HG02610 (cell line): ENCODE measurements around the gene MSMB.
"Not testable (repeated sequence)": the region's sequence is repeated elsewhere in the genome, so short reads cannot be mapped to it uniquely, and the experiment has no call there.

Source experiments
- ATAC-seq: cut with Tn5 transposase; IDR thresholded peaks from one replicate; pipeline ENCODE4 v1.9.1; 2021; ENCODE audit warnings: mild to moderate bottlenecking, moderate library complexity; ENCODE audit not compliant: unreplicated experiment

The MSMB gene

DNA sequence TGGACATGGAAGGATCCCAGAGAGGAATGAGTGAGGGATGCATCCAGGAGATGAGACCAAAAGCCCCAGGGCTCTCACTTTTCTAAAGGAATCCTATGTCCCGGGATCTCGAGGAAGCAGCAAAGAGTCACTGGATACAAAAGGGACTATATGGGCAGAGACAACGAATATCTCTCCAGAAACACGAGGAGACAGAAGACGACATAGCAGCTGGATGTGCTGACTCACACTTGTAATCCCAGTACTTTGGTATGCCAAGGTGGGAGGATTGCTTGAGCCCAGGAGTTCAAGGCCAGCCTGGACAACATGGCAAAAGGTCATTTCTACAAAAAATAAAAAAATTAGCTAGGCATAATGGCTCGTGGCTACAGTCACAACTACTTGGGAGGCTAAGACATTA, 24.7 kb upstream of the MSMB start:
- ATAC-seq, result no peak

DNA sequence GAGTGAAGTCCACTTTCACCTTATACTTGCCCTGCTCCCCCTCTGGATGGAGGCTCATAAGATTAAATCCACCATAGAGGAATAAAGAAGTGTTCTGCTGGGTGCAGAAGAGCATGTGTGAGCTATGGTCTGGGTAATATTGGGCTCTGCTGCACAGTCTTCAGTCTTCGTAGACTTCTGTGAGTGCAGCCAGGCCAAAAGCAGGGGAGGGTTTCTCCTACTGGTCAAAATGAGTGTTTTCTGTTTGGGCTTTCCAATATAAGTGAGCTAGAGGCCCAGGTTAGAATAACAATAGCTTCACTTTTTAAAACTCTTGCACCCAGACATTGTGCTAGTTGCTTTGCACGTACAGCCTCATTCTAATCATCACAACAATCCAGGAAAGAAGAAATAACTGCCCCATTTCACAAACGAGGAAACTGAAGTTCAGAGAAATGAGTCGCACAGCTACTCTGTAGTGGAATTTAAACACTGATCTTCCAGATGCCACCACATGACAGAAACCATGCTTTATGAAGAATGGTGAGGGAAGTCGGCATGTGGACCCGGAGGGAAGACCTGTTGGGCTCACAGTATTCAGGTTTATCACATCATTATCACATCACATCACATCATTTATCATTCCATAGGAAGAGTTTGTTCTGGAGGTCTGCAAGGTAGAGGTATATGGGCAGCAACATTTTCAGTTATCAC, 23.8 kb upstream of the MSMB start:
- ATAC-seq, result no peak

DNA sequence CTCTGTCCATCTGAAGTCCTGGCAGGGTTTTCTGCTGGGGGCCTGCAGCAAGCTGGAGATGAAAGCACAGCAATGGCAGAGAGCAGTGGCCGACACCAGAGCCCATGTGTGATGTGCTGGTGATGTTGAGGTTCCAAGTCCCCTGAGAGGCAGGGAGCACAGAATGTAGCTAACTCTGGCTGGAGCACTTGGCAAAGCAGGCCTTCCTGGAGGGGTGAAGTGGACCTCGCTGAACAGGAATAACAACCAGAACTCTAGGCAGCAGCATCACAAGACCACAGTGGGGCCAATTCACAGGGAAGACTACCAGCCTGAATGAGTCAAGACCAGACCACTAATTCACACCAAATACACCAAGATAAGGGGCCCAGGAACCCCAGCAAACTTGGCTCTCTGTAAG, 22.8 kb upstream of the MSMB start:
- no peak for ATAC-seq

DNA sequence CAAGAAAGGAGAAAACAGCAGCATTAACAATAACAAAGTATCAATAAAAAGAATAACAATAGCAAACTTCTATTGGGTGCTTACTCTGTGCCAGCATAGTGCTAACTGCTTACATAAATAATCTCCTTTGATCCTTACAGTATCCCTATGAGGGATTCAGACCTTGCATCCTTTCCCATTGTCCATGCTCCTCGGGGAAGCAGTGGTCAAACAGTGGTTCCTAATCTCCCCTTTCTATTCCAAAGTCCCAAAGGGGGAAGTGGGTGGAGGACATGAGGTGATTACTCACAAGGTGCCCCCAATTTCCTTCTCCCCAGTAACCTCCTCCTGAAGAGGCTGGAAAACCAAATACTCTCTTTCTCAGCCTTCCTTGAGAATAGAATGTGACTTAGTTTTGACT, 22.0 kb upstream of the MSMB start:
- ATAC-seq, result no peak

DNA sequence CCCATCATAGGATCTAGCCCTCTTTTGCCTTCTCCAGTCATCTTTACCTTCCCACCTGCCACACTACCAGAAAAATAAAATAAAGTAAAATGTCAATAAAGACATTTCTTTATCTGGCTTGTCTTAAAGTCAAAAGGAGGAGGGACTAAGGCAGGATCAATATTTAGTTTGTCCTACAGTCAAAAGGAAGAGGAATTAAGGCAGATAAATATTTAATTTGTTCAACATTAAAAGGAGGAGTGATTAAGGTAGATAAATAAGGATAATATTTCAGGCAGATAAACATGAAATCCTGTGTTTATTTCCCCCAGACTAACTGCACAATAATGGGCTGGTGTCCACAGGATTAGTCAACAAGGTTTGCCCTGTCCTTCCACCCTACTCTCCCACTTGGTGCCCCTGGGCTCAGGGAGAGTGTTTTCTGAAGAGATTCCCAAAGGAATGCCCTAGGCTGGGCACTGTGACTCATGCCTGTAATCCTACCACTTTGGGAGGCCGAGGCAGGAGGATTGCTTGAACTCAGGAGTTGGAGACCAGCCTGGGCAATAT, 18.3 kb upstream of the MSMB start:
- no peak for ATAC-seq

DNA sequence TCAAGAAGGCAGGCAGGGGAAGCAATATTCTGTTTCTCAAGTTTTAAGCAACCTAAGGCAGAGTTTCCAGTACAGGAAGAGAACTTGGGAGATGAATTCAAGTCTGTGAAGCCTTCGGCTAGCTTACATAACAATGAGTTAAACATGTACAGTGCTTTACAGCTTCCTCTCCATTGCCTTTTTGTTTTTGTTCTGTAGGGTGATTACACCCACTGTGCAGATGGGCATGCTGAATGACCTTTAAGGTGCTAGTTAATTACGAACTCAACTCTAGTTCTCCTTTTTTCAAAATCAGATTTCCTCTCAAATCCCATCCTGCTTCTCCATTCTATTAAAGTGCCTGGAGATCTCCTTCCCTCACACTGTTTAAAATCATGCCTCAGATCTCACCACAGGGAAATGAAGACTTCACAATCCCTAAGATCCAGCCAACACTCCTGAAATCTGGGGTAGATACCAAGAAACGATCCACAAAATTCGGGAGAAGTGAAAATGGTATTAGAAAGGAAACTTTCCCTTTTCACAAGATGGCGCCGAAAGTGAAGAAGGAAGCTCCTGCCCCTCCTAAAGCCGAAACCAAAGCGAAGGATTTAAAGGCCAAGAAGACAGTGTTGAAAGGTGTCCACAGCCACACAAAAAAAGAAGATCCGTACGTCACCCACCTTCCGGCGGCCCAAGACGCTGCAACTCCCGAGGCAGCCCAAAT, 16.8 kb upstream of the MSMB start:
- no peak for ATAC-seq

DNA sequence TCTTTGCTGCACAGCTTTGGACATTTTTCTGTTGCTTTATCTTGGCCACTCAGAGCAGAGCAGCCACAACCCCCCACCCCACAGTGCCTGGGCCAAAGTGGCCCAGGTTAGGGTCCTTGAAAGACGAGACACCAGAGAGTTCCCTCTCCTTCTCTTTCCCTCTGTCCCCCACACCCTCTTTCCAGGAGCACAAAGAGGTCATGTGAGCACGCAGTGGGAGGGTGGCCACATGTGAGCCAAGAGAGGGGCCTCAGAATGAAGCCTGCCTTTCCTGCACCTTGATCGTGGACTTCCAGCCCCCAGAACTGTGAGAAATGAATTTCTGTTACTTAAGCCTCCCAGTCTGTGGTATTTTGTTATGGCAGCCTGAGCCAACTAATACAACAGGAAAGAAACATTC, 14.6 kb upstream of the MSMB start:
- ATAC-seq, result no peak

DNA sequence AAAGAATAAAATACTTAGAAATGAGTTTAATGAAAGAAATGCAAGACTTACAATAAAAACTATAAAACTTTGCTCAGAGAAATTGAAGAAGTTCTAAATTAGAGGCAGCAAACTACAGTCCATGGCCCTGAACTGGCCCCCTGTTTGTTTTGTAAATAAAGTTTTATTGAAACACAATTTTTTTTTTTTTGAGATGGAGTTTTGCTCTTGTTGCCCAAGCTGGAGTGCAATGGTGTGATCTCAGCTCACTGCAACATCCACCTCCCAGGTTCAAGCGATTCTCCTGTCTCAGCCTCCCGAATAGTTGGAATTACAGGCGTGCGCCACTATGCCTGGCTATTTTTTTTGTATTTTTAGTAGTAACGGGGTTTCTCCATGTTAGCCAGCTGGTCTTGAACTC, 11.9 kb upstream of the MSMB start:
- ATAC-seq, result not testable (repeated sequence)

DNA sequence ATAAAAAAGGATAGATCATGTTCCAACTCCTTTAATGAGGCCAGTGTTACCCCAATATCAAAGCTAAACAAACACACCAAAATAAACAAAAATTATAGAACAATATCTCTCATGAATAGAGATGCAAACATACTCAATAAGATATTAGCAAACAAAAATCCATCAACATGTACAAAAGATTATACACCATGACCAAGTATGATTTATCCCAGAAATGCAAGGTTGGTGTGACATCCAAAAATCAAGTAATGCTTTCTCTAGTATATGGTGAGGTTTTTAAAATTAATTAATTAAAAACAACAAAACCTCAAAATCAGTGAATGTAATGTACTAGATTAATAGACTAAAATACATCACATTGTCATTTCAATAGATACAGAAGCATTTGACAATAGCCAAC, 11.0 kb upstream of the MSMB start:
- no peak for ATAC-seq

DNA sequence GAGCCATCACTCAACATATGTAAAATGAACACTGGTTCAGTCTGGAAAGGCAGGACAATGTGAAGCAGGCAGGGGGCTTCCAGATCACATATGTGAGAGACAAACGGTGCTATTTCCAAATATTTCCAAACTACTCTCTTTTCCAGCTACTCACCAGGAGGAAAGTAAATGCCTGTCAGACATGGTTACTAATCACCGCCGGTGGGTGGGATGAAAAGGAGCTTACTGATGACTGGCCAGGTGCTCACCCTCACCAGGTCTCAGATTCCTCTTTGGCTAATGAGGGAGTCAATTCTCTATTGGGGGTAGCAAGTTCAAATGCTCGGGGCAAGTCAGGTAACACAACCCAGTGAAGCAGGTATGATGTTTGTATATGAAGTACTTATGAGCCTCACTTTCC, 9.7 kb upstream of the MSMB start:
- ATAC-seq, result no peak

DNA sequence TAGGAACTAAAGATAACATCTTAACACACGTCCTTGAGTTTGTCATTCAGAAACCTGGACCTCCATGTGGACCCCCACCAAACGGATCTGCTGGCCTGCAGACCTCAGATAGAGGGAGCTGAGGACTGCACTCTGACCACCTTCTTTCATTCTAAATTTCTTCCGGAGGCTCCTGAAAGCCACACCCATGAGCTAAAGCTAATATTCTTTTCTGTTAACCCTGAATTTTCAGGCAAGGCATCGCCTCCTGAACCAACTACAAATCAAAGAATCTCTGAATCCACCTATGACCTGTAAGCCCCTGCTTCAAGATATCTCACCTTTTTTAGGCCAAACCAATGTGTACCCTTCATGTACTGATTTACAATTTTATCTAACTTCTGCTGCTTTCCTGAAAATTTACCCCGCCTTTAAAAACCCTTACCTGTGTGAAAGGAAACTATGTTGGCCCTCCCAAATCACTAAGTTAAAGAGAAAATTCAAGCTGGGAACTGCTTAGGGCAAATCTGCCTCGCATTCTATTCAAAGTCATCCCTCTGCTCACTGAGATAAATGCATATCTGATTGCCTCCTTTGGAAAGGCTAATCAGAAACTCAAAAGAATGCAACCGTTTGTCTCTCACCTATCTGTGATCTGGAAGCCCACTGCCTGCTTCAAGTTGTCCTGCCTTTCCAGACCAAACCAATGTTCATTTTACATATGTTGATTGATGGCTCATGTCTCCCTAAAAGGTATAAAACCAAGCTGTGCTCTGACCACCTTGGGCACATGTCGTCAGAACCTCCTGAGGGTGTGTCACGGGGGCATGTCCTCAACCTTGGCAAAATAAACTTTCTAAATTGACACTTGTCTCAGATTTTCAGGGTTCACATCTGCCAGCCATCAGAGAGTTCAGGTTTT, 7.7 kb upstream of the MSMB start:
- ATAC-seq, result no peak

DNA sequence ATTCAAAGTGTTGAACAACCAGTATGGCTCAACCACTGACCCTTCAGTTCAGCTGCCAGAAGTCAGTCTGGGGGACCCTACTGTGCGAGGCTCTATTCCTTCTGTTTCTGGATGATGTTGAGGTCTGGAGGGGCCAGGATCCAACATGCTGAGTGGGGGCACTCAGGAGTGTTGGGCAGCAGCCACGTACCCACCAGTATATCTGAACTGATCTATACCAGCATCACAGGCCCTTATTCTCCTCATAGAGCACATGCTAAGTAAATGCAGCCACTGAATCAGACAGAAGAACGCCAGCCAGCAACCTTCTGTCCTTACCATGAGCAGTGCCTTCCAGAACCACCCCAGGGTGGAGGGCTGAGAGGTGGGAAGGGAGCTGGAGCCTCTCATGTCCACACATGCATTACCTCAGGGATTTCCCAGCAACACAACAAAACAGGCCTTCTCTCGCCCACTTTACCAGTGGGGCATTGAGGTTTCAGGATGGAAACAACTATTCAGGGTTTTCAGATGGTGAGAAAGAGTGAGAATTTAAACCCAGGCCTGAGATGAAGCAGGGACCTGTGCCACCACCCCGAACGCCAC, 6.8 kb upstream of the MSMB start:
- no peak for ATAC-seq

DNA sequence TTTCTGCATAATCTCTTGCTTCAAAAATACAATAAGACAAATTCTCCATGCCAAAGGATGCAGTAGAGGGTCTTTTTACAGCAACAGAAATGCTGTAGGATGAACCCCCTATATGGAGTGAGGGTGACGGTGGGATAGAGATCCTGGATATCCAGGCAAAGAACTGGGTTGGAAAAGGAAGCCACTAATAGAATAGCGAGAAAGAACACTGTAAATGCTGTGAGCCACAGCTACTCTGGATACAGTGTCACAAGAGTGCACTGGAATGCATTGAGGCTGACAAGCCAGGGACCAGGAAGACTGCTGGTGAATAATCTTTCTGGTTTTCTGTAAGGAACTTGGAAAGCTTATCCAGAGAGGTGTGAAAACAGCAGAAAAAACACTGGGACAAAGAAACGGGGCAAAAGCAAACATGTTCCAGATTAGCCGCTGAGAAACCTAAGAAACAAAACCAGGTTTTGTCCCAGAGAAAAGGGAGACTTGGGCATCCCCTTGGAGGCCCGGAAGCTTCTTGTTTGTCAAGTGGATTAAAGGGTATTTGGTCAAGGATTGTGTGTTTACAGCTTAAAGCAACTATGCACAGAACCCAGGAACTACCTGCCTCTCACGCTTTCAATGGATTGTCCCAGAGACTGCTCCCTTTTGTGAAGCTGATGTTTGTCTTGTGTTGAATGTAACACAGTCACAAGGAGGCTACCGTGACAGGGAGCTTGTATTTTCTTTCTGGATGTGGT, 6.2 kb upstream of the MSMB start:
- ATAC-seq, result no peak

DNA sequence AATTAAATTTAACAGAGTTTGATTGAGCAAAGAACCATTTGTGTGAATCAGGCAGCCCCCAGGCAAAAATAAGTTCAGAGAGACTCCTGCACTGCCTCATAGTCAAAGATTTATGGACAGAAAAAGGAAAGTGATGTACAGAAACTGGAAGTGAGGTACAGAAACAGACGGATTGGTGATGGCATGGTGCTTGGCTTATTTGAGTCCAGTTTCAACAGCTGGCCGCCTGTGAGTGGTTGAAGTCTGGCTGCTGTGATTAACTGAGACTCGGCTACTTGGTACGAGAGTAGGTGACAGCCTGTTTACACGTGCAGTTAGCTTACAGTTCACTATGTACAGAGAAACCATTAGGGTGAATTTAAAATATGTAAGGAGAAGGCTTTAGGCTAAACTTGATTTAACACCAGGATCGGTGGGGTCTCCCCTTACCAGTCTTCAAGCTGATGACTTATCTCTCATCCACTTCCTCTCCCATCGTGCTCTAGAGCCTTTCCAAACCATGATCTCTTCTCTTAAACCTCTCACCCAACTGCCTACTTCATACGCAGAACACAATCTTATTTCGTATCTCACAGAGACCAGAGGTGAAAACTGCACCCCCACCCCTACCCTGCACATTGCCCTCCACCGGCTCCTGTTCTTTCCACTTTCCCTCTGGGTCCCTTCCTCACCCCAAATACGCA, 5.0 kb upstream of the MSMB start:
- no peak for ATAC-seq

DNA sequence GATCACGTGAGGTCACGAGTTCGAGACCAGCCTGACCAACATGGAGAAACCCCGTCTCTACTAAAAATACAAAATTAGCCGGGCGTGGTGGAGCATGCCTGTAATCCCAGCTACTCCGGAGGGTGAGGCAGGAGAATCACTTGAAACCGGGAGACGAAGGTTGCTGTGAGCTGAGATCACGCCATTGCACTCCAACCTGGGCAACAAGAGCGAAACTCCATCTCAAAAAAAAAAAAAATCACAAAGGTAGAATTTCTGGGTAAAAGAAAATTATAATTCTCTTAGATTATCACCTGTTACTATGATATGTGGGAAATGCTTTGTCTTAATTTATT, 3.4 kb upstream of the MSMB start:
- not testable (repeated sequence) for ATAC-seq

DNA sequence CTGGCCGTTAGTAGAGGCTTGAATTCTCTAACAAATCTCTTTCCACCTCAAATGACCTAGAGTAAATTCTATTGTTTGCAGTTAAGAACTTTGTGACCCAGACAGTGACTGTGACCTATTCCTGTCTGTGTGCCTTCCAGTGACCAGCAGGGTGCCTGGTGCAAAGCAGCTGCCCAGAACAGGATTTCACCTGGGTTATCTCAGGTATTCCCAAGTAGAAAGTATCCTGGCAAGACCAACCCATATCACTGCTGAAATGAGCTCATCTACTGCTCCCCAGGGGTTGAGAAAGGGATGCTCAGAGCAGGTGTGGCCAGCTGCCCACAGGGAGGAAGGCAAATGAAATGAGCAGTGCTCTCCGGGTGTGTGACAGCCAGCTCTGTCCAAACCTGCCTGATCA, 2.1 kb upstream of the MSMB start:
- ATAC-seq, result no peak

DNA sequence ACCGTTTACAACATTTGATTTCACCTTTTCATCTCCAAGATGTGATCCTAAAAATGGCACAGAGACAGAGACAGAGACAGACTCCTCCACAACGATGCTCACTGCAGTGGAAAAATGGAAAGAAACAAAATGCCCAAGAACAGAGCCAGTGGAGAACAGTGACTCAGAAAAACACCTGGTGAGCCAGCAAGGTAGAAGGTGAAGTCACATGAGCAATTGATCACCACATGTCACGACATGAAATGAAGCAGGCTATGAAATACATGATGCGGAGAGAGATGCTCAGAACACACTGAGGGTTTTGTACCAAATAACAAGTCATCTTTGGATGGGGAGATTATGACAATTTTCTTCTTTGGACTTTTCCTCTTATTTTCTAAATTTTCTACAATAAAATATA, 3.5 kb downstream of the MSMB start:
- ATAC-seq, result no peak

DNA sequence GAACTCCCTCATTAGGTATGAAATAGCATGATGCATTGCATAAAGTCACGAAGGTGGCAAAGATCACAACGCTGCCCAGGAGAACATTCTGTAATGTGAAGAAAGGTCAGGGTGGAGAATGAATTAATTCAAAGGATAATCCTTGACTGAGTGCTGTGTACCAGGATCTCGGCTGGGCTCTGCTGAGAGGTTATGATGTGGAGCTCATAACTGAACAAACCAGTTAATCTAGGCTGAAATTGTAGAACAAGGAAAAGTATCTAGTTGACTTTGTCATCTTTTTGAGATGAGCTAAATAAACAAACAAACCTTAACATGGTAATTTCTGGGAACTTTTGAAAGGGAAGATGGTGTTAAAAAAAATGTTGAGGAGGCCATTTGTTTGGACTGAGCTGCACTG, 6.1 kb downstream of the MSMB start:
- no peak for ATAC-seq

DNA sequence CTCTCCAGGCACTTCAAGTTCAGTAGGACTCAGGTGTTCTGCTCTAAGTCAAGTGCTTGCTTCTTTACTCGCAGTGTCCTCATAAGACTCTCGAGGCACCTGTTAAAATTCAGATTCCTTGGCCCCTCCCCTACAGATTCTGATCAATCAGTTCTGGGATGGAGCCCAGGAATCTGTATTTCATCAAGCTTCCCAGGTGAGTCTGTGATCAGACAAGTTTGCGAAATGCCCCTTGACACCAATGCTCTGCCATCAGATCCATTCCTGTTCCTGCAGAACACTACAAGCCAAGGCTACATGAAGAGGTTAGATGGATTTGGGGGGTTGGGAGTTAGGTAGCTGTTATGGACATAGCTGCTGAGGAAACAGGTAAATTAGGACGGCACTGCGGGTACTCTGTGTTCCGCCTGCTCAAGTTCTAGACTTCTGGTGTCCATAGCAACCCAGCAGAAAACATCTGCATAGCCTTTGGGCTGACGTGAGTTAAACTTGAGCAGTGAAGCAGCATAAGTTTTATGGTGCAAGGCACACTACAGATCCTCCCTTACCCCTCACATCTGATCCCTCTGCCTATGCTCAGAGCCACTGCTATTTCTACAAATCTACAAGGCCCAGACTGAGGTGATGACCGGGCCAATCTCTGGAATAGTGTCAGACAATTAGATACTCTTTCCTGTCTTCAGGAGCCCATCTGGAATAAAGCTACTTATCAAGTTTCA, 8.8 kb downstream of the MSMB start:
- no peak for ATAC-seq
